Neural crest cell (in vitro differentiated cells): ENCODE measurements around the gene CLEC16A. TPM values are rescaled to one million over a fixed set of nuclear protein-coding genes. Genes with fewer than 3 reads are reported as not detected.

ENCODE experiments used
- DNase-seq: peaks from one replicate; pipeline ENCODE4 v3.0.0; 2021; ENCODE audit warnings: low read depth, mixed read lengths, low spot score
- H3K27ac Mint-ChIP-seq: one replicate; pipeline ENCODE4 v1.8.0; 2021; ENCODE audit warnings: mild to moderate bottlenecking, mixed read lengths; ENCODE audit not compliant: unreplicated experiment
- H3K27me3 Mint-ChIP-seq: 2 replicates; pipeline ENCODE4 v1.8.0; 2021; ENCODE audit warnings: low read depth, mild to moderate bottlenecking, mixed read lengths
- H3K36me3 Mint-ChIP-seq: 2 replicates; pipeline ENCODE4 v1.8.0; 2021; ENCODE audit warnings: low read depth, mild to moderate bottlenecking, mixed read lengths
- H3K4me1 Mint-ChIP-seq: 2 replicates; pipeline ENCODE4 v1.8.0; 2021; ENCODE audit warnings: mixed read lengths
- H3K4me3 Mint-ChIP-seq: one replicate; pipeline ENCODE4 v1.8.0; 2021; ENCODE audit warnings: mild to moderate bottlenecking, mixed read lengths
- H3K9me3 Mint-ChIP-seq: 2 replicates; pipeline ENCODE4 v1.8.0; 2021; ENCODE audit warnings: mixed read lengths
- CTCF ChIP-seq: fragments of 200-600 bp; sonication (generic); conservative IDR thresholded peaks from 2 replicates; pipeline ENCODE4 v1.5.0; 2021; ENCODE audit warnings: antibody characterized with exemption, mild to moderate bottlenecking
- total RNA-seq: library from RNA; stranded (reverse); gene quantifications from 2 replicates; pipeline ENCODE4 v1.2.1, GENCODE V29; 2021

The CLEC16A gene
- total RNA-seq, 1 donor from 2014 or later, result 21.3 TPM

- H3K4me3 Mint-ChIP-seq, result no peak overlapping the region
- no peak for DNase-seq
- H3K27me3 Mint-ChIP-seq, result no peaks in the 10 kb centered on the region
- H3K9me3 Mint-ChIP-seq, result no peaks in the 10 kb centered on the region
- H3K36me3 Mint-ChIP-seq, result no peaks in the 10 kb centered on the region
- no peak overlapping the region for H3K27ac Mint-ChIP-seq
- peaks cover 19% of the 10 kb centered on the region for H3K4me1 Mint-ChIP-seq
- TF ChIP-seq CTCF, result no peak
Measured at GRCh38 chr16:11104168-11105037, 160.0 kb downstream of the CLEC16A start.

GRCh38 chr16:11105038-11105903, 160.9 kb downstream of the CLEC16A start:
- peaks cover 14% of the 10 kb centered on the region for H3K4me1 Mint-ChIP-seq
- DNase-seq, result no peak
- no peaks in the 10 kb centered on the region for H3K36me3 Mint-ChIP-seq

GRCh38 chr16:11106726-11107125, 162.4 kb downstream of the CLEC16A start:
- no peak for DNase-seq
- no peak for TF ChIP-seq CTCF
- Mint-ChIP-seq H3K36me3 (no peaks in the 10 kb centered on the region), H3K9me3 (no peaks in the 10 kb centered on the region), H3K4me1 (no peaks in the 10 kb centered on the region), H3K4me3 (no peak overlapping the region), H3K27me3 (no peaks in the 10 kb centered on the region), H3K27ac (no peak overlapping the region)

More at GRCh38 chr16:11105038-11105903, 160.9 kb downstream of the CLEC16A start:
- no peak for TF ChIP-seq CTCF
- H3K27me3 Mint-ChIP-seq, result no peaks in the 10 kb centered on the region
- no peak overlapping the region for H3K4me3 Mint-ChIP-seq
- no peaks in the 10 kb centered on the region for H3K9me3 Mint-ChIP-seq
- no peak overlapping the region for H3K27ac Mint-ChIP-seq

GRCh38 chr16:11107780-11108465, 163.6 kb downstream of the CLEC16A start:
- no peaks in the 10 kb centered on the region for H3K27me3 Mint-ChIP-seq
- H3K27ac Mint-ChIP-seq, result no peak overlapping the region
- H3K9me3 Mint-ChIP-seq, result no peaks in the 10 kb centered on the region
- H3K4me1 Mint-ChIP-seq, result no peaks in the 10 kb centered on the region
- no peak overlapping the region for H3K4me3 Mint-ChIP-seq
- no peak for DNase-seq
- TF ChIP-seq CTCF, result no peak
- H3K36me3 Mint-ChIP-seq, result no peaks in the 10 kb centered on the region

GRCh38 chr16:11108466-11108805, 164.1 kb downstream of the CLEC16A start:
- no peaks in the 10 kb centered on the region for H3K36me3 Mint-ChIP-seq
- H3K9me3 Mint-ChIP-seq, result no peaks in the 10 kb centered on the region
- H3K4me3 Mint-ChIP-seq, result no peak overlapping the region
- H3K4me1 Mint-ChIP-seq, result no peaks in the 10 kb centered on the region
- TF ChIP-seq CTCF, result no peak
- DNase-seq, result no peak
- H3K27ac Mint-ChIP-seq, result no peak overlapping the region
- H3K27me3 Mint-ChIP-seq, result no peaks in the 10 kb centered on the region
